Mammary epithelial cell (primary cell): ENCODE results near the gene PIGR.

Source experiments
- CTCF ChIP-seq, 2 donors: IDR thresholded peaks in 1 of 2; conservative IDR thresholded peaks in 1 of 2; 2 replicates each; pipeline ENCODE4 v1.5.1; 2011 to 2012; ENCODE audit warnings: inconsistent platforms in 2 of 2, low read length in 2 of 2, mild to moderate bottlenecking in 2 of 2, control low read depth in 1 of 2, low read depth in 1 of 2; ENCODE audit not compliant: insufficient read depth in 1 of 2; ENCODE audit errors: extremely low read depth in 1 of 2
- EZH2 ChIP-seq: IDR thresholded peaks from 2 replicates; pipeline ENCODE4 v1.6.1; 2012; ENCODE audit warnings: low read length, inconsistent platforms, borderline replicate concordance

GRCh38 chr1:206930210-206930798 is 16.0 kb downstream of the PIGR start:
- TF ChIP-seq CTCF (conservative IDR thresholded peaks at IDR 0.05 in 1 of 2, IDR thresholded peaks at IDR 0.05 in 1 of 2; ENCODE audit: extremely low read depth in 1 of 2, insufficient read depth in 1 of 2, low read depth in 1 of 2, low read length in 2 of 2) (no peak), EZH2 (no peak)
